Activated T-cell treated with anti-CD3 and anti-CD28 coated beads, Interleukin-2, amount 50 U/mL, for 4 hours (primary cell): ENCODE data around the gene RTL1. TPM values are rescaled to one million over a fixed set of nuclear protein-coding genes. Genes with fewer than 3 reads are reported as not detected.

Experiments
- ATAC-seq, 2 donors: fragments of 200-7000 bp; cut with Tn5 transposase; one replicate each; pipeline ENCODE4 v1.10.0; 2021
- DNase-seq: peaks from one replicate; pipeline ENCODE4 v3.0.0-alpha.2; 2020
- H3K27me3 Mint-ChIP-seq: one replicate; pipeline ENCODE4 v1.8.0; 2021; ENCODE audit warnings: low read depth, mixed read lengths
- H3K36me3 Mint-ChIP-seq: one replicate; pipeline ENCODE4 v1.8.0; 2022; ENCODE audit warnings: mixed read lengths; ENCODE audit not compliant: insufficient read depth
- H3K4me1 Mint-ChIP-seq: one replicate; pipeline ENCODE4 v1.8.0; 2021; ENCODE audit warnings: low read depth, mixed read lengths
- H3K4me3 Mint-ChIP-seq: one replicate; pipeline ENCODE4 v1.8.0; 2021; ENCODE audit warnings: mild to moderate bottlenecking, moderate library complexity, mixed read lengths
- H3K9me3 Mint-ChIP-seq: one replicate; pipeline ENCODE4 v1.8.0; 2021; ENCODE audit warnings: mixed read lengths
- total RNA-seq, 3 donors: library from RNA; stranded (reverse); gene quantifications; one replicate each; pipeline ENCODE4 v1.2.1, GENCODE V29; 2021

Gene RTL1
- total RNA-seq, 3 donors from 2014 or later = not detected

GRCh38 chr14:100835548-100836310, 67.8 kb downstream of the RTL1 start:
- no peaks in the 10 kb centered on the region for H3K9me3 Mint-ChIP-seq
- H3K27me3 Mint-ChIP-seq = peaks cover 18% of the 10 kb centered on the region
- no peak for ATAC-seq
- H3K4me1 Mint-ChIP-seq = no peaks in the 10 kb centered on the region
- H3K4me3 Mint-ChIP-seq = no peak overlapping the region
- H3K36me3 Mint-ChIP-seq = no peaks in the 10 kb centered on the region
- no peak for DNase-seq

- Mint-ChIP-seq H3K4me1 (no peaks in the 10 kb centered on the region), H3K9me3 (no peaks in the 10 kb centered on the region), H3K36me3 (no peaks in the 10 kb centered on the region), H3K27me3 (peaks cover 19% of the 10 kb centered on the region), H3K4me3 (no peak overlapping the region)
- DNase-seq = no peak
- no peak for ATAC-seq
These were observed 68.6 kb downstream of the RTL1 start for GRCh38 chr14:100834794-100835547.

DNA sequence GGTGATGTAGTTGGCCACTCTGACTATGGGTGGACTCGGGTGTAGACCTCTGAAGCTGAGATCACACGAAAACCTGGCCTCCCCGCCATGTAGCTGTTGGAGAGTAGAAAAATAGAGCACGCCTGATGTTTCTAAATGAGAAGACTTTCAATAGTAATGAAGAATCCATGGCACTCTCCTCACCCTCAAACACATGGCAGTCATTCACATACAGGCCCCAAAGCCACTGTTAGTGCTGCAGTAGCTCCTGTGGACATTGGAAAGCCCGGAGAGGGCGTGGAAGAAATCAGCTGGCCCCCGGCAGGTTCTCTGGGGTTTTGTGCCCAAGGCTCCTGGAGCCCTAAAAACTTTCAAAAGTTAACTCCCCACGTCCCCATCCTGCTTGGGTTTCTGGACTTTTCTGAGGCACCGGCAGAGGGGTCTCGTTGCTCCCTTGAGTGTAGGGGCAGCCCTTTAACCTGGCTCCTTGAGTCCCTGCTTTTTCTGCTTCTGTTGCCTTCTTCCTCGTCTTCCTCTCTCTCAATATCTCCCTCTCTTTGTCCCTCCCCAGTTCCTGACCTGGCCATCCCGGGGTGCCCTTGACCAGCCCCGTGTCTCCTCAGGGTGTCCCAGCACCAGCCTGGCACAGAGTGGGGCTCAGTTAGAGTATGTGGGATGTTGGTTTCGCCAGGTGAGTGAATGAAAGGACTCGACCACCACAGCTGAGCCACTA, 69.3 kb downstream of the RTL1 start:
- peaks cover 27% of the 10 kb centered on the region for H3K27me3 Mint-ChIP-seq
- H3K4me1 Mint-ChIP-seq = no peaks in the 10 kb centered on the region
- no peak for DNase-seq

GRCh38 chr14:100832311-100832960, 71.1 kb downstream of the RTL1 start:
- H3K27me3 Mint-ChIP-seq = peaks cover 37% of the 10 kb centered on the region
- H3K4me3 Mint-ChIP-seq = no peak overlapping the region

More for the DNA sequence above, 69.3 kb downstream of the RTL1 start:
- no peak overlapping the region for H3K4me3 Mint-ChIP-seq
- no peaks in the 10 kb centered on the region for H3K9me3 Mint-ChIP-seq
- H3K36me3 Mint-ChIP-seq = no peaks in the 10 kb centered on the region
- ATAC-seq = no peak

GRCh38 chr14:100830681-100831080, 72.8 kb downstream of the RTL1 start:
- H3K4me3 Mint-ChIP-seq = no peak overlapping the region
- H3K36me3 Mint-ChIP-seq = no peaks in the 10 kb centered on the region
- H3K4me1 Mint-ChIP-seq = peaks cover 2% of the 10 kb centered on the region
- no peaks in the 10 kb centered on the region for H3K9me3 Mint-ChIP-seq
- H3K27me3 Mint-ChIP-seq = peaks cover 47% of the 10 kb centered on the region
- no peak for ATAC-seq
- DNase-seq = no peak

More at GRCh38 chr14:100832311-100832960, 71.1 kb downstream of the RTL1 start:
- Mint-ChIP-seq H3K36me3 (no peaks in the 10 kb centered on the region), H3K4me1 (no peaks in the 10 kb centered on the region), H3K9me3 (no peaks in the 10 kb centered on the region)
- DNase-seq = no peak
- no peak for ATAC-seq

Other genes with a start within 250 kb of the RTL1 start
- under 1 TPM; 0.63 to 0.68 (median 0.63) TPM for gene DLK1, start 176.8 kb downstream of the RTL1 start, total RNA-seq
- 1 to 10 TPM in 2 of 3 donors, under 1 TPM in 1; 0.91 to 1.3 (median 1.1) TPM for gene MEG3, start 77.6 kb downstream of the RTL1 start, total RNA-seq